Fibroblast of the conjunctiva (primary cell): Measurements from ENCODE around the gene PRKAG2.

Experiments used
- DNase-seq: peaks from one replicate; pipeline ENCODE4 v3.0.0-alpha.2; 2010; ENCODE audit warnings: low read depth

PRKAG2 gene

GRCh38 chr7:151817981-151818673 lies 58.8 kb downstream of the PRKAG2 start:
- no peak for DNase-seq

GRCh38 chr7:151817315-151817690 lies 59.6 kb downstream of the PRKAG2 start:
- DNase-seq: no peak

DNA sequence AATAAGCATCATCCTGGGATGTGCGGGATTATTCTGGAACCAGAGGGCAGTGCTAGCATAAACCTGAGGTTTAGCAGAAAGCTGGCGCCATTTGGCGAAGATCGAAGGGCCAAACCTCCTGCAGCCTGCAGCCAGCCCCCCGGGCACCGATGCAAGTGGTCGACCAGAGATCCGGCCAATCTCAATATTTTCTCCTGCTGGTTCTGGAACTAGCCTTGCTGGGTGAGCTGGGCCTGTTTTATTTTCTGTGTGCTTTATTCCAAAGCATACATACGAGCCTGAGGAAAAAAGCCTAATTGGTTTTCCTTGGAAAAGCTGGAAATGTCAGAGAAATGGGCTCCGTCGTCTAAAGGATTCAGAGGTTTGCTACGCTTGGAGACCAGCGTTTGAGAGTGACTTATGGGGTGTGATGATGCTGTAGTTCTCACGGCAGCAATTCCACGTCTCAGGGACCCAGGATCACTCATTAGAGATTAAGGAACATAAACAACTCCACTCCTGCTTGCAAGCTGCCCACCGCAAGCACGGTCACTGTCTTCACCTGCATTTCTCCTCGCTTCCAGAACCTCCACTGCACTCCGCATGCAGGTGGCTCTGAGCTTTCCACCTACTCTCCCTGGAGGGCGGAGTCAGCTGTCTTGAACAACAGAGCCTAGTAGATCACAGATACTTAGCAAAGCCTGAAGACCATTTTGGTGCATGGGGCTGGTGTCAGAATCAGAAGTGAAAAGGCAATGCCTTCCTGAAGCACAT lies 60.2 kb downstream of the PRKAG2 start:
- DNase-seq: no peak

- no peak for DNase-seq
These were observed 61.5 kb downstream of the PRKAG2 start for GRCh38 chr7:151815419-151815818.

- DNase-seq: no peak
These were observed 62.4 kb downstream of the PRKAG2 start for GRCh38 chr7:151814400-151815009.

DNA sequence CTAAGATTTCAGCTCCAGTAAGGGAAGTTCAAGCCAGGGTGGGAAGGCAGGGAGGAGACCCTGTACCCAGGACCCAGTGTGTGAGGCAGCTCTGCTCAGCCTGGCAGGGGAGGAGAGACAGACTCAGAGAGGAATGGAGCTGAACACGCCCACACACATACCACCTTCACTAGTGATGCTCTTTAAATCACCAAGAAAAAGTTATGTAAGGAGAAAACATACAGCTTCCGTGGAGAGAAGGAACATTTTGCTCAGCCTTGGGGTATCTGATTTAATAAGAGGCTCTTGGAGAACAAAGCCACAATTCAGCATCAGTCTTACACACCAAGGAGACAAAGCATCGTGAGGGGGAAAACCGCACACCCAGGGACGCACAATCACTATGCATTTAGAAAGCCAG lies 62.9 kb downstream of the PRKAG2 start:
- no peak for DNase-seq

- no peak for DNase-seq
These were observed 63.5 kb downstream of the PRKAG2 start for GRCh38 chr7:151813445-151813844.

GRCh38 chr7:151812967-151813366 lies 63.9 kb downstream of the PRKAG2 start:
- DNase-seq: no peak

DNA sequence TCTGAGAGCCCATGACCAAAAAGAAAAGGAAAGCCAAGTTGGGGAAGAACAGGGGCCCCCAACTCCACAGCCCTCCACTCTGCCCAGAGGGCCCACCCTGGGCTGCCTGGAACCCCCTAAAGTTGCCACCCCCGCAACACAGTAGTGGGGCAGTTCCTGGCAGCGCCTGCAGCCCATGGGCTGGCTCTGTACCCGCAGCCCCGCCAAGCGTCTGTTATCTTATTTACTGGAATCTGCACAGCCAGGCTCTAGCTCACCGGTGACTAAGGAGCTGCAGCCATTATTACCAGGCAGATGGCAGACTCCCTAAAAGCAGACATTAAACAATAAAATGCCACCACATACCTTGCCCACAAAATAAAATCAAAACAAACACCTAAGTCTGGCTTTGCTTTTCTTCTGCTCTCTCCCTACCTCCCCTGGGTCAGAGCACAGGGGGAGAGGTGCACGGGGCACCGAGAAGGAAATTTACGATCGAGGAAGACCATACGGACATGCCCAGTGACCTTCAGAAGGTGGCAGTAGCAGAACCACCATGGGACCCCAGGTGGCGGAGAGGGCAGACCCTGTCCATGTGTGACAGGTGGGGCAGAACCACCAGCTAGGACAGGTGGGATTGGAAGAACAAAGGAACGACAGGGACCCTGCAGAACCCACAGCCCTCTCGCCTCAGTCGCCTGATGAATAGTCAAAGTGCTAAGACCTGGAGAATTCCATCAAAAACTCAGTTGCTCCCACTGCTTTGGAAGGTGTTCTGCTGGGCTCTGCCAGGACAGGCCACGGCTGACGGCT lies 66.3 kb downstream of the PRKAG2 start:
- no peak for DNase-seq

GRCh38 chr7:151809864-151810170 lies 67.1 kb downstream of the PRKAG2 start:
- DNase-seq: no peak

GRCh38 chr7:151809146-151809863 lies 67.6 kb downstream of the PRKAG2 start:
- DNase-seq: no peak

DNA sequence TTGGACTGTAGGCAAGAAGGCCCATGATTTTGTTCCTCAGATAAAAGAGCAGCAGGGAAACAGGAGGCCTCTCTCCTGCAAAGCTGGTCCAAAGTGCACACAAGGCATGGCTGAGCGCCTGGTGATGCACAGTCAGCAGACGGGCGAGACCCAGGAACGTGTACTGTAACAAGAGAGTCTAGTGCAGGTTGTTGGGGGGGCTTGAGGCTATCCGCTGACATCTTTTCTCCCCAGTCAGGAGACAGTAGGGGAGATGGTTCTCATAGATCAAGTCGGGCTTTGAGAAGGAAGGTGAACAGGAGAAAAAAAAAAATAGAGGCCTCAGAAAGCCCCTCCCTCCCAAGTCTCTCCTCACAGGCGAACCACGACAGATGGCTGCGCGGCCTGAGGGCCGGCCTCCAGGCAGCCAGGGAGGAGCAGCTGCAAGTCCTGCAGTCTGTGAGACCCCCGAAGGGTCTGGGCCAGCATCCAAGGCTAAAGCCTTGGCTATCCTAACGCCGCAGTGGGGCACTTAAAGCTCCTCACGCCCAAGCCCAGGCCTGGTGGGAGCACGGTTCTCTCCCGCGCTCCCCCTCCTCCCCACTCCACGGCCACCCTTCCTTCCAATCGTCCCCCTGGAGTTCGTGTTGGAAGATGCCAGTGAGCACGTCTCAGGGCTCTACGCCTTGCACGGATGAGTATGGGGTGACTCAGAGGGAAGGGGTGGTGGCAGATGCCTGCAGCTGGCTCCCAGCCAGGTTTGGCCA lies 68.3 kb downstream of the PRKAG2 start:
- no peak for DNase-seq

GRCh38 chr7:151807846-151808245 lies 69.1 kb downstream of the PRKAG2 start:
- DNase-seq: no peak

DNA sequence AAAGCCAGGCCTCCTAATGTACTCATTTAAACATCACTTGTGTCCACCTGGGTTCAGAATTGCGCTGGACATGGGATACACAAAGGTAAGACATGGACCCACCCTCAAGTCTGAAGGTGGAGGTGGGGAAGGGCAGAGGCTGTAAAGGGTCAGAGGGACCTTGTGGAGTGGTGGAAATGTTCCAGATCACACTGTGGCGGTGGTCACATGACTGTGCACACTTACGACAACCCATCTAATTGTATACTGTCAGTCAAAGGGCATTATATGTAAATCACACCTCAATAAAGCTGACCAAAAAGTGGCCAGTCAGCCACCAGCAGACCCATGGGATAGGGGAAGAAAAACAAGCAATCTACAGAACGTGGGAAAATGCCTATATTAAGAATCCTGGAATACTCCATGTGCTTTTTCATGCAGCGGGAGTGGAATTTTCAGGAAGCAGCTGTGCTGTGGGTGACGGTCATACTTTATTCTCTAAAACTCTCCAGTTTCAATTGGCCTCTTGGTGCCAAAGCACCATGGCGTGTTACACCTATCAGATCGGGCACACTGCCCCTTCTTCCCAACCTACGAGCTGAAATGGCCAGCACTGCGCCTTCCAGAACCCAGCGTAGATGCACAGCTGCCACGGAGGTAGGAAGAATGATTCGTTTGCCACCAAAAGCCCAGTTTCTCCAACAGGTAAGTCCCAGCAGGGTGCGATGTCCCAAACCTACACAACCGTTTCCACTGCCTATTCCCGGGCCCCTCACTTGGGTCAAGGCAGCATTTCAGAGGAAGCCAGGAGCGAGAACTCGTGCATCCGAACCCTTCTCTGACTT lies 69.8 kb downstream of the PRKAG2 start:
- DNase-seq: no peak

GRCh38 chr7:151806204-151806603 lies 70.7 kb downstream of the PRKAG2 start:
- DNase-seq: no peak

GRCh38 chr7:151805191-151805590 lies 71.7 kb downstream of the PRKAG2 start:
- no peak for DNase-seq

DNA sequence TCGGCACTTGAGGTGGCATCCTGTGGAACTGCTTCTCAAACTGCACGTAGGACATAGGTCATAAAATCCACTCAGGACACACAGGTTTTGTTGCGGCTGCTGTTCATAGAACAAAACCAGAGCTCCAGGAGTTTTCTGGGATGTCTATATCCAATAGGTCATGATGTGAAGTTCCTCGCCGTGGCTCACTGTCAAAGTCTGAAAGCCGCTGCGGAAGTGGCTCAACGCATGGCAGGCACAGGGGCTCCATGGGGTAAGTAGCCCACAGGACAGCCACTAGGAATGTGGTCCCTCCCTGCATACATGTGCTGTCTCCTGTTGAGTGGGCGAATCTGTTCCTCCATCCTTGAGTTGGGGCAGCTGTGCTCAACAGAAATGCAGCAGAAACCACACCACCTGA lies 72.2 kb downstream of the PRKAG2 start:
- no peak for DNase-seq

DNA sequence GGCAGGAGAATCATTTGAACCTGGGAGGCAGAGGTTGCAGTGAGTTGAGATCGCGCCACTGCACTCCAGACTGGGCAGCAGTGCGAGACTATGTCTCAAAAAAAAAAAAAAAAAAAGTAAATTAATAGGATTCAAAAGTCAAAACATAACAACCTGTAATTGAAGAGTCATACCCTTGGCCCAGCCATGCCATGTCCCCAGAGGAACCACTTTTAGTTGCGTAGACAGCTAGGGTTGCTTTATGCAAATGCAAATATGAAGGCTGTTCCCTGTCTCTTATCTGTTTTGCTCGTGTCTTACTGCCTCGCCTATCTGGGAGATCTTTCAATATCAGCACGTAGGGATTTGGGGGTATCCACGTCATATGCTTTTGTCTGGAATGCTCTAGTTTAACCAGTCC lies 73.1 kb downstream of the PRKAG2 start:
- no peak for DNase-seq

DNA sequence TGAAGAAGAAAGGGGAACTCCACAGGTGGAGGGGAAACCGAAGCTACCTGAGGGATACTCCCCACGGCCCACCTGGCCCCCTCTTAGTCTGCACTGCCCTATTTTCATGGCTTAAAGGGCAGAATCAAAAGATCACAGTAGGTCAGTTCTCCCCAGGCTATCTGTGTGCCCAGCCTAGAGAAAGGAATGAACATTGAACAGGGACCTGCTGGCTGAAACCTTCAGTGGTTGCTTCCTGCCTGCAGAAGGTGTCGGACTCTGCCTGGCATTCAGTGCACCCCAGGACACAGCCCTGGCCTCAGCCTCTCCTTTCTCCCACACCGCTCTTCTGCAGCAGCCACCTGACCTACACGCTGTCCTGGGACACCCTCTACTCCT lies 74.5 kb downstream of the PRKAG2 start:
- no peak for DNase-seq

- DNase-seq: no peak
These were observed 75.0 kb downstream of the PRKAG2 start for GRCh38 chr7:151801782-151802468.
